Thyroid gland (tissue), 4 donors: ENCODE results near the gene CLDN9. TPM values are rescaled to one million over a fixed set of nuclear protein-coding genes. Genes with fewer than 3 reads are reported as not detected.

Experiments used
- DNase-seq, 2 donors: peaks; one replicate each; pipeline ENCODE4 v3.0.0-alpha.2; 2019
- H3K27ac ChIP-seq, 3 donors: fragments of 200-600 bp; sonication (generic); 1 replicate in 2 of 3; 2 replicates in 1 of 3; pipeline ENCODE4 v1.5.1; 2016 to 2019; ENCODE audit warnings: mild to moderate bottlenecking in 1 of 3, moderate library complexity in 1 of 3
- H3K27me3 ChIP-seq: fragments of 200-600 bp; sonication (generic); one replicate; pipeline ENCODE4 v1.5.1; 2019
- H3K36me3 ChIP-seq, 2 donors: fragments of 200-600 bp; sonication (generic); one replicate each; pipeline ENCODE4 v1.5.1; 2016 to 2019
- H3K4me1 ChIP-seq, 2 donors: fragments of 200-600 bp; sonication (generic); one replicate each; pipeline ENCODE4 v1.5.1; 2017 to 2019
- H3K4me3 ChIP-seq, 3 donors: fragments of 200-600 bp; sonication (generic); replicated peaks in 1 of 3; 1 replicate in 2 of 3; 2 replicates in 1 of 3; pipeline ENCODE4 v1.5.1; 2016; ENCODE audit warnings: mild to moderate bottlenecking in 1 of 3
- H3K9me3 ChIP-seq: fragments of 200-600 bp; sonication (generic); one replicate; pipeline ENCODE4 v1.5.1; 2017
- POLR2A ChIP-seq, 2 donors: fragments of 450-650 bp; IDR thresholded peaks; one replicate each; pipeline ENCODE4 v1.6.1; 2017; ENCODE audit warnings: antibody characterized with exemption in 2 of 2, mild to moderate bottlenecking in 2 of 2, moderate library complexity in 1 of 2
- WGBS, 2 donors: methylation state at CpG; one replicate each; pipeline ENCODE4 v1.1.5; 2017; 5-methylcytosine and 5-hydroxymethylcytosine counted together
- intact Hi-C: fragments of 100-400 bp; cut with DNase I; formaldehyde crosslinking; loops from one replicate; pipeline ENCODE4 v1.15.1; 2023
- small RNA-seq: library from RNA; depleted of rRNA; stranded (forward); fragments of <200 nt; gene quantifications from one replicate; pipeline ENCODE3, GENCODE V24; 2016
- total RNA-seq, 4 donors: library from RNA; depleted of rRNA; stranded (reverse); fragments of >200 nt; gene quantifications; one replicate each; pipeline ENCODE4 v1.2.3, GENCODE V29; 2016
- TF ChIP-seq, protein P1 (sequence below), 6 experiments: fragments of 200-600 bp in 3 of 6; fragments of 450-650 bp in 3 of 6; sonication (generic) in 3 of 6; IDR thresholded peaks; one replicate each; pipeline ENCODE4 v1.5.1; 2016 to 2019; ENCODE audit warnings: antibody characterized with exemption in 6 of 6, mild to moderate bottlenecking in 2 of 6, inconsistent platforms in 1 of 6, moderate library complexity in 1 of 6

CLDN9 gene
- total RNA-seq, 4 donors from 2014 or later, result 0.33 TPM; not detected in 3

GRCh38 chr16:3059723-3060242 is 47.1 kb downstream of the CLDN9 start:
- 59 to 62% methylated on average over 9 of the region's 9 CpGs for WGBS, 2 donors
- Histone ChIP-seq H3K27me3 (no peaks in the 10 kb centered on the region), H3K4me3 (peak overlapping the region in 2 of 3 donors; percentile 9 to 59), H3K4me1 (peaks cover 14 to 24% of the 10 kb centered on the region in 2 donors), H3K27ac (peak overlapping the region; percentile 74 to 88 (median 75)), H3K9me3 (no peaks in the 10 kb centered on the region), H3K36me3 (no peaks in the 10 kb centered on the region)
- DNase-seq, result no peak
- TF ChIP-seq, protein P1, sequence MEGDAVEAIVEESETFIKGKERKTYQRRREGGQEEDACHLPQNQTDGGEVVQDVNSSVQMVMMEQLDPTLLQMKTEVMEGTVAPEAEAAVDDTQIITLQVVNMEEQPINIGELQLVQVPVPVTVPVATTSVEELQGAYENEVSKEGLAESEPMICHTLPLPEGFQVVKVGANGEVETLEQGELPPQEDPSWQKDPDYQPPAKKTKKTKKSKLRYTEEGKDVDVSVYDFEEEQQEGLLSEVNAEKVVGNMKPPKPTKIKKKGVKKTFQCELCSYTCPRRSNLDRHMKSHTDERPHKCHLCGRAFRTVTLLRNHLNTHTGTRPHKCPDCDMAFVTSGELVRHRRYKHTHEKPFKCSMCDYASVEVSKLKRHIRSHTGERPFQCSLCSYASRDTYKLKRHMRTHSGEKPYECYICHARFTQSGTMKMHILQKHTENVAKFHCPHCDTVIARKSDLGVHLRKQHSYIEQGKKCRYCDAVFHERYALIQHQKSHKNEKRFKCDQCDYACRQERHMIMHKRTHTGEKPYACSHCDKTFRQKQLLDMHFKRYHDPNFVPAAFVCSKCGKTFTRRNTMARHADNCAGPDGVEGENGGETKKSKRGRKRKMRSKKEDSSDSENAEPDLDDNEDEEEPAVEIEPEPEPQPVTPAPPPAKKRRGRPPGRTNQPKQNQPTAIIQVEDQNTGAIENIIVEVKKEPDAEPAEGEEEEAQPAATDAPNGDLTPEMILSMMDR (IDR thresholded peaks at IDR 0.05), result no peak
- TF ChIP-seq POLR2A (IDR thresholded peaks at IDR 0.05), result no peak
- intact Hi-C loops, result loop anchor here (10.0 kb wide), 1 partner anchor 65 kb away; no protein-coding TSS in a partner anchor

DNA sequence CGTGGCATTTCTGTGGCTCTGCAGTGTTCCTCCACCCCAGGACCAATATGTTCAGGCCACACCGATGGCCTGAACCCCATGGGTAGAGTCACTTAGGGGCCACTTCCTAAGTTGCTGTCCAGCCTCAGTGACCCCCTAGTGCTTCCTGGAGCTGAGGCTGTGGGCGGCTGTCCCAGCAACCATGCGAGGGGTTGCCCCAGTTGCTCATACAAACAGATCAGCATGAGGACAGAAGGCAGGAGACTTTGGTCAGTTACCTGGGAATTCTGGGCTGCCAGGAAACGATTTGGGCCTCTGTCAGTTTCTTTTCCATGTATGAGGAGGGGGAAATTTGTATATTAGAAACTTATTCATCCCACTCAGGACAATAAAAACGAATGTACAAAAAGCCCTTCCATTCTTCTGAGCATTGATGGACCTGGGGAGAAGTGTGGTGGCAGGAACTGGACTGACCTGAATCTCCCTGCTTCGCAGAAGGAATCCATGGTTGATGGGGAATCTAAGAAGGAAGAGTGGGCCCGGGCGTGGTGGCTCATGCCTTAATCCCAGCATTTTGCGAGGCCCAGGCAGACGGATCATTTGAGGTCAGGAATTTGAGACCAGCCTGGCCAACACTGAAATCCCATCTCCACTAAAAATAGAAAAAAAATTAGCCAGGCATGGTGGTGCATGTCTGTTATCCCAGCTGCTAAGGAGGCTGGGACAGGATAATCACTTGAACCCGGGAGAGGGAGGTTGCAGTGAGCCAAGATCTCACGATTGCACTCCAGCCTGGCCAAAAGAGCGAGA is 47.8 kb downstream of the CLDN9 start:
- TF ChIP-seq POLR2A (IDR thresholded peaks at IDR 0.05), result no peak
- TF ChIP-seq, protein P1 (IDR thresholded peaks at IDR 0.05), result no peak
- peaks cover 14 to 31% of the 10 kb centered on the region in 2 donors for H3K4me1 ChIP-seq
- H3K36me3 ChIP-seq, result no peaks in the 10 kb centered on the region
- intact Hi-C loops, result loop anchor here (10.0 kb wide), 1 partner anchor 64 kb away; no protein-coding TSS in a partner anchor
- H3K27ac ChIP-seq, result peak overlapping the region in 2 of 3 donors; percentile 75 to 88
- WGBS, 2 donors, result 84 to 87% methylated on average over 14 of the region's 14 CpGs
- DNase-seq, result no peak
- H3K9me3 ChIP-seq, result no peaks in the 10 kb centered on the region
- no peak overlapping the region for H3K4me3 ChIP-seq
- no peaks in the 10 kb centered on the region for H3K27me3 ChIP-seq

GRCh38 chr16:3062553-3062952 is 49.8 kb downstream of the CLDN9 start:
- no peak for TF ChIP-seq POLR2A (IDR thresholded peaks at IDR 0.05)
- TF ChIP-seq, protein P1 (IDR thresholded peaks at IDR 0.05), result no peak
- H3K27ac ChIP-seq, result no peak overlapping the region
- no peaks in the 10 kb centered on the region for H3K9me3 ChIP-seq
- no peaks in the 10 kb centered on the region for H3K36me3 ChIP-seq
- WGBS, 2 donors, result 87 to 88% methylated on average over 6 of the region's 6 CpGs
- intact Hi-C loops, result loop anchor here (10.0 kb wide), 1 partner anchor 62 kb away; no protein-coding TSS in a partner anchor
- DNase-seq, result no peak
- H3K4me1 ChIP-seq, result peaks cover 14 to 42% of the 10 kb centered on the region in 2 donors
- no peaks in the 10 kb centered on the region for H3K27me3 ChIP-seq
- H3K4me3 ChIP-seq, result no peak overlapping the region

DNA sequence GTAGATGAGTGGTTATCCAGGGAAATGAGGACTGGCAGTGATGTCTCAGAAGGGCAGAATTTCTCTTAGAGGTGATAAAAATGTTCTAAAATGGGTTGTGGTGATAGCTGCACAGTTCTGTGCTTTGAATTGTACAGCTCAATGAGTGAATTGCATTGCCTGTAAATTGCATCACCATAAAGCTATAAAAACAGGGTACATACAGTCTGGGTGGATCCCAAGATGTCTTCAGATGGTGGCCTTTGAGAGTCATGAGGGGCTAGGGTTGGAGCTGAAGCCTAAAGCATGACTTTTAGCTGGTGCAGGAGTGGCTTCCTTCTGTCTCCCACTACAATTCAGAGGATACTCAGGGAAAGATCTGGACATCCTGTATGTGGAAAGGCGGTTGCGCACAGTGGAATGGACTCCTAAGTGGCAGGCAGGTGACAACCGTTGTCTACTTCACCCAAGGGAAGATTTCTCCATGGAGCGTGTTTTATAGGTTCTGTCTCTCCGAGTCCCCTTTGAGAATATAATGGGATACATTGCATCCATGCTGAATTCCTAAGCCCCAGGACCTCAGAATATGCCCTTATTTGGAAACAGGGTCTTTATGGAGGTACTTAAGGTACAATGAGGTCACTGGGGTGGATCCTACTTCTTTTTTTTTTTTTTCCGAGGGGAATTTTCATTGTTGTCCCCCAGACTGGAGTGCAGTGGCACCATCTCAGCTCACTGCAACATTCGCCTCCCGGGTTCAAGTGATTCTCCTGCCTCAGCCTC is 51.1 kb downstream of the CLDN9 start:
- DNase-seq, result no peak
- H3K36me3 ChIP-seq, result no peaks in the 10 kb centered on the region
- H3K27ac ChIP-seq, result no peak overlapping the region
- intact Hi-C loops, result loop anchor here (10.0 kb wide), 1 partner anchor 61 kb away; no protein-coding TSS in a partner anchor
- no peaks in the 10 kb centered on the region for H3K9me3 ChIP-seq
- WGBS, 2 donors, result 86 to 91% methylated on average over 8 of the region's 8 CpGs
- no peak overlapping the region for H3K4me3 ChIP-seq
- no peak for TF ChIP-seq POLR2A (IDR thresholded peaks at IDR 0.05)
- H3K27me3 ChIP-seq, result no peaks in the 10 kb centered on the region
- peaks cover 6 to 44% of the 10 kb centered on the region in 2 donors for H3K4me1 ChIP-seq

Small RNA genes lying within 50 kb of the gene (small RNA-seq; reads per million reads assigned to genes)
- not detected for gene LINC00514

Other genes starting within 250 kb of the CLDN9 start
- 100 to 1,000 TPM; 373 to 786 (median 647) TPM for gene ELOB, start 235.6 kb upstream of the CLDN9 start, total RNA-seq
- gene PRSS33, start 225.4 kb upstream of the CLDN9 start, total RNA-seq, result not detected
- gene PRSS41, start 214.5 kb upstream of the CLDN9 start, total RNA-seq, result not detected
- gene PRSS21, start 195.7 kb upstream of the CLDN9 start, total RNA-seq, result under 1 TPM in 1 of 4 donors, not detected in 3; 0.56 TPM
- gene ZG16B, start 182.6 kb upstream of the CLDN9 start, total RNA-seq, result not detected
- 1 to 10 TPM; 1.2 to 7.7 (median 4.6) TPM for gene PRSS22, start 154.8 kb upstream of the CLDN9 start, total RNA-seq
- gene FLYWCH2, start 129.7 kb upstream of the CLDN9 start, total RNA-seq, result 10 to 100 TPM; 58.4 to 89.3 (median 73.8) TPM
- gene FLYWCH1, start 101.0 kb upstream of the CLDN9 start, total RNA-seq, result 10 to 100 TPM; 31.3 to 49.8 (median 41.5) TPM
- not detected for gene KREMEN2, start 48.6 kb upstream of the CLDN9 start, total RNA-seq
- gene PAQR4, start 43.6 kb upstream of the CLDN9 start, total RNA-seq, result 1 to 10 TPM; 2.8 to 5.6 (median 3.3) TPM
- under 1 TPM in 2 of 4 donors, not detected in 2; 0.81 to 0.88 TPM for gene PKMYT1, start 32.5 kb upstream of the CLDN9 start, total RNA-seq
- gene CLDN6, start 5.3 kb downstream of the CLDN9 start, total RNA-seq, result not detected
- gene TNFRSF12A, start 7.4 kb downstream of the CLDN9 start, total RNA-seq, result 100 to 1,000 TPM in 1 of 4 donors, 10 to 100 TPM in 3; 47.9 to 110 (median 67.0) TPM
- gene HCFC1R1, start 11.0 kb downstream of the CLDN9 start, total RNA-seq, result 10 to 100 TPM; 10.1 to 51.7 (median 29.7) TPM
- 10 to 100 TPM; 16.5 to 19.1 (median 17.6) TPM for gene THOC6, start 11.1 kb downstream of the CLDN9 start, total RNA-seq
- 10 to 100 TPM in 3 of 4 donors, 1 to 10 TPM in 1; 7.3 to 17.8 (median 14.6) TPM for gene BICDL2, start 24.0 kb downstream of the CLDN9 start, total RNA-seq
- 1 to 10 TPM in 1 of 4 donors, under 1 TPM in 3; 0.49 to 1.6 (median 0.70) TPM for gene MMP25, start 33.6 kb downstream of the CLDN9 start, total RNA-seq
- 10 to 100 TPM; 24.0 to 53.6 (median 28.9) TPM for gene IL32, start 52.7 kb downstream of the CLDN9 start, total RNA-seq
- not detected for gene ZSCAN10, start 86.4 kb downstream of the CLDN9 start, total RNA-seq
- gene ZNF205, start 99.7 kb downstream of the CLDN9 start, total RNA-seq, result 10 to 100 TPM; 18.5 to 28.9 (median 19.6) TPM
- gene ZNF213, start 122.1 kb downstream of the CLDN9 start, total RNA-seq, result 10 to 100 TPM in 1 of 4 donors, 1 to 10 TPM in 3; 5.2 to 10.2 (median 8.7) TPM
- gene OR1F1, start 175.3 kb downstream of the CLDN9 start, total RNA-seq, result not detected
- 10 to 100 TPM in 2 of 4 donors, 1 to 10 TPM in 2; 6.4 to 10.8 (median 9.4) TPM for gene ZNF200, start 222.2 kb downstream of the CLDN9 start, total RNA-seq
- gene MEFV, start 243.7 kb downstream of the CLDN9 start, total RNA-seq, result 1 to 10 TPM in 1 of 4 donors, under 1 TPM in 3; 0.22 to 2.2 (median 0.54) TPM